CD14-positive monocyte (primary cell): ENCODE results near the gene GLS. TPM values are rescaled to one million over a fixed set of nuclear protein-coding genes. Genes with fewer than 3 reads are reported as not detected.

ENCODE experiments used
- DNase-seq, 3 donors: peaks; one replicate each; pipeline ENCODE4 v3.0.0-alpha.2; 2011 to 2022
- H2AFZ ChIP-seq: 2 replicates; pipeline ENCODE4 v1.6.0; 2012; ENCODE audit warnings: mild to moderate bottlenecking, low read depth, low read length, inconsistent platforms; ENCODE audit not compliant: insufficient read depth, poor library complexity, severe bottlenecking
- H3K27ac ChIP-seq, 2 donors: 1 replicate in 1 of 2; 2 replicates in 1 of 2; pipeline ENCODE4 v1.5.1; 2012 to 2013; ENCODE audit warnings: low read length in 2 of 2, control low read depth in 1 of 2, inconsistent platforms in 1 of 2, low read depth in 1 of 2, mild to moderate bottlenecking in 1 of 2
- H3K27me3 ChIP-seq, 2 donors: one replicate each; pipeline versions ENCODE4 v1.6.0 to v1.6.1; 2011 to 2013; ENCODE audit warnings: low read length in 2 of 2; ENCODE audit not compliant: control insufficient read depth in 2 of 2, insufficient read depth in 2 of 2
- H3K36me3 ChIP-seq, 2 donors: replicated peaks in 1 of 2; 1 replicate in 1 of 2; 2 replicates in 1 of 2; pipeline versions ENCODE4 v1.5.1 to v1.6.1; 2012 to 2013; ENCODE audit warnings: low read length in 2 of 2, control low read depth in 1 of 2, inconsistent platforms in 1 of 2, mild to moderate bottlenecking in 1 of 2; ENCODE audit not compliant: insufficient read depth in 2 of 2, control insufficient read depth in 1 of 2
- H3K4me1 ChIP-seq, 2 donors: 1 replicate in 1 of 2; 2 replicates in 1 of 2; pipeline versions ENCODE4 v1.5.1 to v1.6.1; 2012 to 2013; ENCODE audit warnings: low read length in 2 of 2, control low read depth in 1 of 2, inconsistent platforms in 1 of 2, mild to moderate bottlenecking in 1 of 2, moderate library complexity in 1 of 2; ENCODE audit not compliant: insufficient read depth in 2 of 2, control insufficient read depth in 1 of 2
- H3K4me2 ChIP-seq: replicated peaks from 2 replicates; pipeline ENCODE3; 2012; ENCODE audit warnings: low read length, moderate library complexity, mild to moderate bottlenecking; ENCODE audit not compliant: poor library complexity, severe bottlenecking; ENCODE audit errors: extremely low read depth
- H3K4me3 ChIP-seq, 3 experiments: fragments of 200-600 bp in 1 of 3; sonication (generic) in 1 of 3; replicated peaks in 1 of 3; 1 replicate in 2 of 3; 2 replicates in 1 of 3; pipeline ENCODE4 v1.5.1; 2011 to 2013; ENCODE audit warnings: low read length in 3 of 3, mild to moderate bottlenecking in 3 of 3, control low read depth in 2 of 3, low read depth in 2 of 3, inconsistent platforms in 1 of 3, moderate library complexity in 1 of 3
- H3K79me2 ChIP-seq: 2 replicates; pipeline ENCODE4 v1.6.0; 2012; ENCODE audit warnings: mild to moderate bottlenecking, control low read depth, inconsistent platforms, low read length, moderate library complexity; ENCODE audit not compliant: insufficient read depth
- H3K9ac ChIP-seq: 2 replicates; pipeline ENCODE4 v1.6.0; 2017; ENCODE audit warnings: low read length, mild to moderate bottlenecking; ENCODE audit not compliant: insufficient read depth, poor library complexity, severe bottlenecking
- H3K9me3 ChIP-seq, 2 donors: replicated peaks in 1 of 2; 1 replicate in 1 of 2; 2 replicates in 1 of 2; pipeline versions ENCODE4 v1.5.1 to v1.6.1; 2012 to 2013; ENCODE audit warnings: low read length in 2 of 2, control low read depth in 1 of 2; ENCODE audit not compliant: control insufficient read depth in 1 of 2, insufficient read depth in 1 of 2
- H4K20me1 ChIP-seq: 2 replicates; pipeline ENCODE4 v1.6.0; 2012; ENCODE audit warnings: mild to moderate bottlenecking, low read length, control low read depth, moderate library complexity; ENCODE audit not compliant: insufficient read depth
- H3K27ac Mint-ChIP-seq, 7 donors: one replicate each; pipeline ENCODE4 v1.8.0; 2020; ENCODE audit warnings: mild to moderate bottlenecking in 7 of 7, mixed read lengths in 7 of 7, moderate library complexity in 6 of 7, inconsistent platforms in 2 of 7
- H3K27me3 Mint-ChIP-seq, 3 donors: one replicate each; pipeline ENCODE4 v1.8.0; 2021 to 2022; ENCODE audit warnings: low read depth in 3 of 3, mild to moderate bottlenecking in 3 of 3, mixed read lengths in 3 of 3, moderate library complexity in 3 of 3, inconsistent platforms in 1 of 3
- H3K36me3 Mint-ChIP-seq, 2 donors: one replicate each; pipeline ENCODE4 v1.8.0; 2020; ENCODE audit warnings: mixed read lengths in 2 of 2, inconsistent platforms in 1 of 2, mild to moderate bottlenecking in 1 of 2
- H3K4me1 Mint-ChIP-seq: one replicate; pipeline ENCODE4 v1.8.0; 2020; ENCODE audit warnings: mild to moderate bottlenecking, mixed read lengths
- H3K4me3 Mint-ChIP-seq, 2 donors: one replicate each; pipeline ENCODE4 v1.8.0; 2020; ENCODE audit warnings: mild to moderate bottlenecking in 2 of 2, mixed read lengths in 2 of 2, moderate library complexity in 1 of 2
- H3K9me3 Mint-ChIP-seq, 7 donors: one replicate each; pipeline ENCODE4 v1.8.0; 2020 to 2022; ENCODE audit warnings: mixed read lengths in 7 of 7, mild to moderate bottlenecking in 6 of 7, moderate library complexity in 6 of 7, inconsistent platforms in 2 of 7
- WGBS: methylation state at CpG from one replicate; pipeline ENCODE4 v1.1.5; 2013; ENCODE audit warnings: missing lambda C conversion rate; ENCODE audit not compliant: insufficient coverage; 5-methylcytosine and 5-hydroxymethylcytosine counted together
- intact Hi-C, 2 donors: fragments of 100-400 bp; cut with micrococcal nuclease; formaldehyde crosslinking; loops; one replicate each; pipeline versions ENCODE4 v1.15.0 to v1.15.1; 2023
- polyA plus RNA-seq, 3 donors: library from polyadenylated mRNA; depleted of rRNA in 1 of 3; unstranded in 2 of 3; stranded (reverse) in 1 of 3; fragments of 300-500 nt in 2 of 3; fragments of >200 nt in 1 of 3; fragmentation: Illumina TruSeq in 2 of 3; gene quantifications; 1 replicate in 2 of 3; 2 replicates in 1 of 3; pipeline ENCODE4 v1.2.3, GENCODE V29; 2012 to 2021
- TF ChIP-seq, protein P1 (sequence below): fragments of 200-600 bp; IDR thresholded peaks from one replicate; pipeline ENCODE4 v1.8.0; 2022; ENCODE audit warnings: antibody characterized with exemption, mild to moderate bottlenecking

Gene GLS
- polyA plus RNA-seq, 3 donors = 6.0 to 29.5 (median 9.0) TPM

DNA sequence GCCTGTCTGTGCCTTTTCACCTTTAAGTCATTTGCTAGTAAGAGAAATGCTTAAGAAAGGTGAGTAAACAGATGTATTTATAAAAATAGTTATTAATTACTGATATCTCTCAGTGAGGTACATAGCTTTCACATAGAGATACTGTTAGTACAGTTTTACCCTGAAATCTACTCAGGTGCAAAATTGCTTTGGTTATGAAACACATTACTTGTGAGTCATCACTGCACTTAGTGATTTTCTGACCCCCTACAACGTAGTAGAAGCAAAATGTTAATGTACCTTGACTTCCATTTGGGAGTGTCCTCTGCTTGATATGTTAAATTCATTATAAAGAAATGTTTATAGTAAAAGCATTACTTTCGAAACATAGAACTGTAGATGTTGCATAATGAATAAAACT lies 6.5 kb downstream of the GLS start:
- peaks cover 61% of the 10 kb centered on the region for H3K4me1 Mint-ChIP-seq
- Histone ChIP-seq H3K27ac (no peak overlapping the region), H3K4me1 (peaks cover 17 to 51% of the 10 kb centered on the region in 2 donors), H3K4me3 (no peak overlapping the region), H2AFZ (no peak overlapping the region), H3K4me2 (no peak overlapping the region), H3K9me3 (no peaks in the 10 kb centered on the region), H4K20me1 (peaks cover 94% of the 10 kb centered on the region), H3K36me3 (peaks cover 0 to 5% of the 10 kb centered on the region in 2 donors), H3K79me2 (peaks cover 92% of the 10 kb centered on the region), H3K27me3 (no peaks in the 10 kb centered on the region), H3K9ac (no peak overlapping the region)
- H3K27ac Mint-ChIP-seq = no peak overlapping the region
- WGBS = no CpG with 5 or more reads among the region's 2 CpGs
- no peaks in the 10 kb centered on the region for H3K9me3 Mint-ChIP-seq
- intact Hi-C loops = no loop called here
- no peaks in the 10 kb centered on the region for H3K27me3 Mint-ChIP-seq
- DNase-seq = peak in 2 of 3 donors; percentile 35 to 50
- peaks cover 3% of the 10 kb centered on the region in 2 donors for H3K36me3 Mint-ChIP-seq
- H3K4me3 Mint-ChIP-seq = no peak overlapping the region
- TF ChIP-seq, protein P1, sequence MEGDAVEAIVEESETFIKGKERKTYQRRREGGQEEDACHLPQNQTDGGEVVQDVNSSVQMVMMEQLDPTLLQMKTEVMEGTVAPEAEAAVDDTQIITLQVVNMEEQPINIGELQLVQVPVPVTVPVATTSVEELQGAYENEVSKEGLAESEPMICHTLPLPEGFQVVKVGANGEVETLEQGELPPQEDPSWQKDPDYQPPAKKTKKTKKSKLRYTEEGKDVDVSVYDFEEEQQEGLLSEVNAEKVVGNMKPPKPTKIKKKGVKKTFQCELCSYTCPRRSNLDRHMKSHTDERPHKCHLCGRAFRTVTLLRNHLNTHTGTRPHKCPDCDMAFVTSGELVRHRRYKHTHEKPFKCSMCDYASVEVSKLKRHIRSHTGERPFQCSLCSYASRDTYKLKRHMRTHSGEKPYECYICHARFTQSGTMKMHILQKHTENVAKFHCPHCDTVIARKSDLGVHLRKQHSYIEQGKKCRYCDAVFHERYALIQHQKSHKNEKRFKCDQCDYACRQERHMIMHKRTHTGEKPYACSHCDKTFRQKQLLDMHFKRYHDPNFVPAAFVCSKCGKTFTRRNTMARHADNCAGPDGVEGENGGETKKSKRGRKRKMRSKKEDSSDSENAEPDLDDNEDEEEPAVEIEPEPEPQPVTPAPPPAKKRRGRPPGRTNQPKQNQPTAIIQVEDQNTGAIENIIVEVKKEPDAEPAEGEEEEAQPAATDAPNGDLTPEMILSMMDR = no peak

DNA sequence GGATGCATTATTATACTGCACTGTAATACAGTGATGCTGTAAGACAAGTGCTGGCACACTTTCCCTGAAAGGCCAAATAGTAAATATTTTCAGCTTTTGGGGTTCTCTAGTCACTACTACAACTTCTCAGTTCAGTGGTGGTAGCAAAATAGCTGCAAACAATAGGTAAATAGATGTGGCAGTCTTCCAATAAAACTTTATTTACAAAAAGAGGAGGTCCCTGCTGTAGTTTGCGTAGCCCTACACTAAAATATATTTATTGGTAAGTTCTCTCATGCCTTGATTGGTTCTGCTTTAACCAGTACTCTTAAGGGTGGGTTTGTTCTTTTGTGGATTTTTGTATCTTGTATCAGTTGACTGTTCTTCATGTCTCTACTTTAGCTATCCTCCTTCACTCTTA lies 7.8 kb downstream of the GLS start:
- WGBS = no CpG with 5 or more reads among the region's 1 CpG
- no peak for DNase-seq
- TF ChIP-seq, protein P1 = no peak
- no peaks in the 10 kb centered on the region for H3K9me3 ChIP-seq
- intact Hi-C loops = no loop called here
- H3K27me3 ChIP-seq = no peaks in the 10 kb centered on the region
- no peak overlapping the region for H3K4me3 ChIP-seq
- H3K79me2 ChIP-seq = peaks cover 96% of the 10 kb centered on the region
- H3K27me3 Mint-ChIP-seq = no peaks in the 10 kb centered on the region
- H3K9ac ChIP-seq = no peak overlapping the region
- H3K9me3 Mint-ChIP-seq = no peaks in the 10 kb centered on the region
- H2AFZ ChIP-seq = no peak overlapping the region
- peaks cover 10 to 44% of the 10 kb centered on the region in 2 donors for H3K4me1 ChIP-seq
- no peak overlapping the region for H3K4me3 Mint-ChIP-seq
- H4K20me1 ChIP-seq = peaks cover 94% of the 10 kb centered on the region
- peaks cover 55% of the 10 kb centered on the region for H3K4me1 Mint-ChIP-seq
- no peak overlapping the region for H3K27ac Mint-ChIP-seq
- no peak overlapping the region for H3K4me2 ChIP-seq
- H3K27ac ChIP-seq = no peak overlapping the region
- peaks cover 0 to 5% of the 10 kb centered on the region in 2 donors for H3K36me3 ChIP-seq
- peaks cover 3% of the 10 kb centered on the region in 2 donors for H3K36me3 Mint-ChIP-seq
